Endodermal cell (in vitro differentiated cells): Measurements from ENCODE around the gene NUFIP1. TPM values are rescaled to one million over a fixed set of nuclear protein-coding genes. Genes with fewer than 3 reads are reported as not detected.

ENCODE experiments used
- DNase-seq: peaks from one replicate; pipeline ENCODE4 v3.0.0-alpha.2; 2017
- H3K27ac ChIP-seq: 2 replicates; pipeline ENCODE4 v1.5.1; 2013; ENCODE audit warnings: mild to moderate bottlenecking, low read depth, low read length, moderate library complexity
- H3K27me3 ChIP-seq: 2 replicates; pipeline ENCODE4 v1.6.1; 2013; ENCODE audit warnings: mild to moderate bottlenecking, low read length, moderate library complexity; ENCODE audit not compliant: insufficient read depth, control insufficient read depth, poor library complexity, severe bottlenecking
- H3K36me3 ChIP-seq: 2 replicates; pipeline ENCODE4 v1.7.0; 2013; ENCODE audit warnings: mild to moderate bottlenecking, low read length, moderate library complexity; ENCODE audit not compliant: control insufficient read depth, insufficient read depth
- H3K4me1 ChIP-seq: one replicate; pipeline ENCODE4 v1.7.0; 2013; ENCODE audit warnings: low read length; ENCODE audit not compliant: control insufficient read depth, insufficient read depth
- H3K4me3 ChIP-seq: 2 replicates; pipeline ENCODE4 v1.5.1; 2013; ENCODE audit warnings: mild to moderate bottlenecking, low read length, moderate library complexity
- H3K9ac ChIP-seq: 2 replicates; pipeline ENCODE4 v1.6.1; 2013; ENCODE audit warnings: mild to moderate bottlenecking, low read length, moderate library complexity; ENCODE audit not compliant: poor library complexity, severe bottlenecking; ENCODE audit errors: extremely low read depth
- H3K9me3 ChIP-seq: 2 replicates; pipeline ENCODE4 v1.6.1; 2013; ENCODE audit warnings: mild to moderate bottlenecking, low read length, moderate library complexity; ENCODE audit not compliant: control insufficient read depth
- H3K27ac Mint-ChIP-seq: 2 replicates; pipeline ENCODE4 v1.8.0; 2020; ENCODE audit warnings: mixed read lengths
- H3K27me3 Mint-ChIP-seq: 2 replicates; pipeline ENCODE4 v1.8.0; 2021; ENCODE audit warnings: mild to moderate bottlenecking, mixed read lengths; ENCODE audit not compliant: insufficient read depth
- H3K36me3 Mint-ChIP-seq: 2 replicates; pipeline ENCODE4 v1.8.0; 2020; ENCODE audit warnings: low read depth, mixed read lengths
- H3K4me1 Mint-ChIP-seq: 2 replicates; pipeline ENCODE4 v1.8.0; 2020; ENCODE audit warnings: mixed read lengths
- H3K4me3 Mint-ChIP-seq: 2 replicates; pipeline ENCODE4 v1.8.0; 2020; ENCODE audit warnings: mild to moderate bottlenecking, moderate library complexity, mixed read lengths
- H3K9me3 Mint-ChIP-seq: 2 replicates; pipeline ENCODE4 v1.8.0; 2020; ENCODE audit warnings: mild to moderate bottlenecking, mixed read lengths
- CTCF ChIP-seq: fragments of 200-600 bp; sonication (generic); conservative IDR thresholded peaks from 2 replicates; pipeline ENCODE4 v1.5.0; 2021; ENCODE audit warnings: antibody characterized with exemption, mild to moderate bottlenecking
- WGBS, 2 experiments: methylation state at CpG; one replicate each; pipeline versions ENCODE4 v1.1.5 to v1.1.7; 2013; ENCODE audit warnings: missing lambda C conversion rate in 2 of 2, mixed read lengths in 1 of 2; ENCODE audit not compliant: insufficient coverage in 1 of 2, insufficient read length in 1 of 2; 5-methylcytosine and 5-hydroxymethylcytosine counted together
- total RNA-seq, 2 donors: library from RNA; stranded (reverse); fragmentation: NEBNext Ultra II Directional in 1 of 2; extraction: Animal tissue kit (Norgen Biotek cat#: 25700) in 1 of 2; gene quantifications; 2 replicates in 1 of 2; 3 replicates in 1 of 2; pipeline ENCODE4 v1.2.1, GENCODE V29; 2021

The NUFIP1 gene
- total RNA-seq, 2 donors from 2014 or later: 11.0 to 13.9 TPM

GRCh38 chr13:44919104-44919804 is 70.0 kb downstream of the NUFIP1 start:
- Histone ChIP-seq H3K9ac (peak overlapping the region; percentile 67), H3K4me1 (no peaks in the 10 kb centered on the region), H3K27ac (no peak overlapping the region), H3K27me3 (peaks cover 6% of the 10 kb centered on the region), H3K36me3 (no peaks in the 10 kb centered on the region), H3K9me3 (no peaks in the 10 kb centered on the region), H3K4me3 (peak overlapping the region; percentile 91)
- no peak for TF ChIP-seq CTCF
- H3K27ac Mint-ChIP-seq: no peak overlapping the region
- H3K36me3 Mint-ChIP-seq: no peaks in the 10 kb centered on the region
- H3K9me3 Mint-ChIP-seq: no peaks in the 10 kb centered on the region
- H3K4me3 Mint-ChIP-seq: no peak overlapping the region
- peaks cover 7% of the 10 kb centered on the region for H3K4me1 Mint-ChIP-seq
- WGBS, 2 experiments: 96 to 98% methylated on average over 15 to 18 of the region's 18 CpGs
- no peaks in the 10 kb centered on the region for H3K27me3 Mint-ChIP-seq
- no peak for DNase-seq

GRCh38 chr13:44918326-44919103 is 70.8 kb downstream of the NUFIP1 start:
- H3K4me1 ChIP-seq: no peaks in the 10 kb centered on the region
- peak; percentile 96 for DNase-seq
- H3K36me3 ChIP-seq: no peaks in the 10 kb centered on the region
- no peak overlapping the region for H3K4me3 Mint-ChIP-seq
- TF ChIP-seq CTCF: peak; percentile 88
- WGBS, 2 experiments: 16 to 17% methylated on average over 15 to 26 of the region's 26 CpGs
- no peaks in the 10 kb centered on the region for H3K36me3 Mint-ChIP-seq
- no peak overlapping the region for H3K27ac Mint-ChIP-seq
- H3K27ac ChIP-seq: peak overlapping the region; percentile 93
- H3K27me3 Mint-ChIP-seq: no peaks in the 10 kb centered on the region
- peaks cover 7% of the 10 kb centered on the region for H3K4me1 Mint-ChIP-seq
- H3K9me3 Mint-ChIP-seq: no peaks in the 10 kb centered on the region
- peak overlapping the region; percentile 67 for H3K9ac ChIP-seq
- peak overlapping the region; percentile 91 for H3K4me3 ChIP-seq
- no peaks in the 10 kb centered on the region for H3K9me3 ChIP-seq
- peaks cover 4% of the 10 kb centered on the region for H3K27me3 ChIP-seq

GRCh38 chr13:44917589-44918325 is 71.5 kb downstream of the NUFIP1 start:
- peak; percentile 98 for DNase-seq
- 0 to 1% methylated on average over 35 to 41 of the region's 41 CpGs for WGBS, 2 experiments
- H3K9me3 ChIP-seq: no peaks in the 10 kb centered on the region
- peak overlapping the region; percentile 91 for H3K4me3 ChIP-seq
- H3K27ac ChIP-seq: peak overlapping the region; percentile 93
- no peaks in the 10 kb centered on the region for H3K27me3 ChIP-seq
- Mint-ChIP-seq H3K4me3 (no peak overlapping the region), H3K27me3 (no peaks in the 10 kb centered on the region), H3K9me3 (no peaks in the 10 kb centered on the region), H3K36me3 (no peaks in the 10 kb centered on the region), H3K27ac (no peak overlapping the region), H3K4me1 (peaks cover 7% of the 10 kb centered on the region)
- H3K36me3 ChIP-seq: no peaks in the 10 kb centered on the region
- TF ChIP-seq CTCF: peak; percentile 69
- no peaks in the 10 kb centered on the region for H3K4me1 ChIP-seq
- peak overlapping the region; percentile 67 for H3K9ac ChIP-seq
